Adrenal gland (tissue), 12 donors: ENCODE data around the gene KLF9. TPM values are rescaled to one million over a fixed set of nuclear protein-coding genes. Genes with fewer than 3 reads are reported as not detected.
A peak's percentile ranks its signal among the peaks of the same experiment; 100 is the strongest.

Experiments used
- DNase-seq, 7 donors: peaks; one replicate each; pipeline ENCODE4 v3.0.0-alpha.2; 2019 to 2020
- H3K27ac ChIP-seq, 5 donors: fragments of 200-600 bp; sonication (generic) in 4 of 5; 1 replicate in 3 of 5; 2 replicates in 2 of 5; pipeline versions ENCODE4 v1.5.1 to v1.8.0; 2016 to 2020; ENCODE audit warnings: mild to moderate bottlenecking in 1 of 5
- H3K27me3 ChIP-seq: fragments of 200-600 bp; 2 replicates; pipeline ENCODE4 v1.8.0; 2021
- H3K36me3 ChIP-seq, 2 donors: fragments of 200-600 bp; replicated peaks in 1 of 2; 1 replicate in 1 of 2; 2 replicates in 1 of 2; pipeline versions ENCODE4 v1.5.1 to v1.8.0; 2018 to 2022
- H3K4me1 ChIP-seq, 2 donors: fragments of 200-600 bp; replicated peaks in 1 of 2; 1 replicate in 1 of 2; 2 replicates in 1 of 2; pipeline versions ENCODE4 v1.5.1 to v1.8.0; 2018 to 2021
- H3K4me3 ChIP-seq, 4 donors: fragments of 200-600 bp; sonication (generic) in 3 of 4; one replicate each; pipeline ENCODE4 v1.5.1; 2016 to 2018
- H3K9me3 ChIP-seq, 3 donors: fragments of 200-600 bp; sonication (generic) in 1 of 3; replicated peaks in 1 of 3; 1 replicate in 2 of 3; 2 replicates in 1 of 3; pipeline versions ENCODE4 v1.5.1 to v1.8.0; 2016 to 2021
- POLR2A ChIP-seq, 2 donors: fragments of 450-650 bp; IDR thresholded peaks; one replicate each; pipeline ENCODE4 v1.6.1; 2017; ENCODE audit warnings: antibody characterized with exemption in 2 of 2, mild to moderate bottlenecking in 2 of 2, moderate library complexity in 1 of 2
- WGBS, 4 donors: extraction: QIAGEN DNeasy Blood & Tissue Kit in 2 of 4; methylation state at CpG; one replicate each; pipeline versions ENCODE4 v1.1.5 to v1.1.7; 2013 to 2017; 5-methylcytosine and 5-hydroxymethylcytosine counted together
- intact Hi-C, 2 donors: fragments of 100-400 bp; cut with DNase I; formaldehyde crosslinking; loops; one replicate each; pipeline versions ENCODE4 v1.14.1 to v1.15.0; 2022 to 2023
- polyA plus RNA-seq, 3 donors: library from polyadenylated mRNA; stranded (reverse); fragments of 200-250 nt in 2 of 3; fragments of 350-450 nt in 1 of 3; fragmentation: Illumina TruSeq in 1 of 3; extraction: RNeasy Lipid Tissue Mini Kit (QIAGEN cat#74804) in 1 of 3; gene quantifications; one replicate each; pipeline ENCODE4 v1.2.3, GENCODE V29; 2013 to 2014
- total RNA-seq, 9 donors: library from RNA; depleted of rRNA in 4 of 9; stranded (reverse); fragments of >200 nt in 4 of 9; fragments of 120-200 nt in 1 of 9; fragmentation: NEBNext Ultra II Directional in 1 of 9; extraction: Animal tissue kit (Norgen Biotek cat#: 25700) in 1 of 9; gene quantifications; one replicate each; pipeline versions ENCODE4 v1.1.0 to v1.2.4, GENCODE V29; 2013 to 2023
- TF ChIP-seq, protein P1 (sequence below), 6 experiments: fragments of 450-650 bp in 4 of 6; fragments of 200-600 bp in 2 of 6; sonication (generic) in 1 of 6; IDR thresholded peaks; 1 replicate in 5 of 6; 2 replicates in 1 of 6; pipeline versions ENCODE4 v1.5.1 to v1.8.0; 2016 to 2021; ENCODE audit warnings: antibody characterized with exemption in 6 of 6, mild to moderate bottlenecking in 2 of 6, moderate library complexity in 1 of 6
- donor health status: healthy with polysubstance abuse.
- donor health status: Bipolar disorder and iron deficiency.
- donor health status: DM: yes; HTN: yes; CAD: no.
- donor health status: DM: no; HTN: no; CAD: no.
- donor health status: DM: no; HTN: no; CAD: no.
- donor health status: DM: yes; HTN: yes; CAD: no.

KLF9 gene
- total and polyA plus RNA-seq, 12 donors, result 2.2 to 80.7 (median 38.7) TPM

DNA sequence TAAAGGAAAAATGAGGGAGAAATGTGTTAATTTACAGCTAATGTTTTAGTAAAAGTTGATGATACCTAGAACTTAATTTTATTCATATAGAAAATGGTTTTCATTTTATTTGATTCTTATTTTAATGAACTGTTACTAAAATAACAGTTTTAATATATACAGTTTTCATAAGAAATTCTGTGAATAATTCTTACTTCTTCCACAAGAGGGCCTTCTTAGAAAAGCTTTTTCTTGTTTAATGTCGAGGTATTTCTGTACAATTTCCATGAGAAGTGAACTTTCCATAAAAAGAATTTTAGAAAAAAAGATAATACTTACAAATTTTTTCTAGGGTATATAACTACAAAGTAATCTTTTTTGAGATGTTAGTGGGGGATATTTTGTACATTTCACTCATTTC lies 73.9 kb downstream of the KLF9 start:
- no peak for DNase-seq
- intact Hi-C loops, result loop anchor here (10.0 kb wide), 2 partner anchors 144 to 264 kb away; no protein-coding TSS in a partner anchor
- 0 to 3% (median 1%) methylated on average over 1 of the region's 1 CpG for WGBS, 4 donors
- Histone ChIP-seq H3K27ac (no peak overlapping the region), H3K4me3 (no peak overlapping the region), H3K36me3 (no peaks in the 10 kb centered on the region), H3K27me3 (no peaks in the 10 kb centered on the region), H3K9me3 (no peaks in the 10 kb centered on the region), H3K4me1 (peaks cover 0 to 8% of the 10 kb centered on the region in 2 donors)
- TF ChIP-seq, protein P1, sequence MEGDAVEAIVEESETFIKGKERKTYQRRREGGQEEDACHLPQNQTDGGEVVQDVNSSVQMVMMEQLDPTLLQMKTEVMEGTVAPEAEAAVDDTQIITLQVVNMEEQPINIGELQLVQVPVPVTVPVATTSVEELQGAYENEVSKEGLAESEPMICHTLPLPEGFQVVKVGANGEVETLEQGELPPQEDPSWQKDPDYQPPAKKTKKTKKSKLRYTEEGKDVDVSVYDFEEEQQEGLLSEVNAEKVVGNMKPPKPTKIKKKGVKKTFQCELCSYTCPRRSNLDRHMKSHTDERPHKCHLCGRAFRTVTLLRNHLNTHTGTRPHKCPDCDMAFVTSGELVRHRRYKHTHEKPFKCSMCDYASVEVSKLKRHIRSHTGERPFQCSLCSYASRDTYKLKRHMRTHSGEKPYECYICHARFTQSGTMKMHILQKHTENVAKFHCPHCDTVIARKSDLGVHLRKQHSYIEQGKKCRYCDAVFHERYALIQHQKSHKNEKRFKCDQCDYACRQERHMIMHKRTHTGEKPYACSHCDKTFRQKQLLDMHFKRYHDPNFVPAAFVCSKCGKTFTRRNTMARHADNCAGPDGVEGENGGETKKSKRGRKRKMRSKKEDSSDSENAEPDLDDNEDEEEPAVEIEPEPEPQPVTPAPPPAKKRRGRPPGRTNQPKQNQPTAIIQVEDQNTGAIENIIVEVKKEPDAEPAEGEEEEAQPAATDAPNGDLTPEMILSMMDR (IDR thresholded peaks at IDR 0.05), result peak; percentile 45 to 81 (median 65)
- TF ChIP-seq POLR2A (IDR thresholded peaks at IDR 0.05), result no peak

Other genes starting within 250 kb of the KLF9 start
- gene SMC5, start 155.7 kb downstream of the KLF9 start, total RNA-seq, result 10 to 100 TPM in 8 of 9 donors, 1 to 10 TPM in 1; 8.9 to 47.2 (median 15.8) TPM
- 10 to 100 TPM in 1 of 3 donors, 1 to 10 TPM in 2; 5.2 to 20.2 (median 7.6) TPM for gene SMC5, start 155.7 kb downstream of the KLF9 start, polyA plus RNA-seq